GM12878 (cell line): Measurements from ENCODE around the gene RERE. TPM values are rescaled to one million over a fixed set of nuclear protein-coding genes. Genes with fewer than 3 reads are reported as not detected.
A peak's percentile ranks its signal among the peaks of the same experiment; 100 is the strongest.

ENCODE experiments used
- ATAC-seq: fragments of 200-7000 bp; cut with Tn5 transposase; 3 replicates; pipeline ENCODE4 v1.9.1; 2020; ENCODE audit warnings: mild to moderate bottlenecking, moderate library complexity
- BruUV-seq: library from RNA; stranded (reverse); fragments of 400-500 nt; replicated peaks from 2 replicates; lab custom pipeline; 2021; lab: Mats Ljungman, UMichigan
- CTCF ChIA-PET: fragments of 300-600 bp; sonication (Branson Sonifier 250); formaldehyde crosslinking; extraction: SDS; loops from one replicate; lab custom pipeline; 2021; ENCODE audit warnings: inconsistent platforms; lab: Yijun Ruan, JAX
- POLR2A ChIA-PET: fragments of 350-600 bp; formaldehyde crosslinking; extraction: SDS; loops from one replicate; lab custom pipeline; 2021; ENCODE audit warnings: inconsistent platforms; lab: Charles Lee
- RAD21 ChIA-PET: fragments of 300-600 bp; sonication (Branson Sonifier 250); formaldehyde crosslinking; loops from one replicate; lab custom pipeline; 2023; ENCODE audit warnings: antibody characterized with exemption; ENCODE audit not compliant: unreplicated experiment; lab: Charles Lee
- SMC1A ChIA-PET: fragments of 300-600 bp; sonication (Branson Sonifier 250); formaldehyde crosslinking; loops from one replicate; lab custom pipeline; 2023; ENCODE audit not compliant: unreplicated experiment, uncharacterized antibody; lab: Charles Lee
- DNase-seq: peaks from one replicate; pipeline ENCODE4 v3.0.0-alpha.2; 2011; ENCODE audit warnings: low read depth, low spot score
- FAIRE-seq: peaks from 3 replicates; lab custom pipeline; 2011; peaks lifted over from hg19 to GRCh38; lab: Jason Lieb, UNC
- H2AFZ ChIP-seq: 2 replicates; pipeline ENCODE4 v1.6.0; 2011; ENCODE audit warnings: low read depth, low read length, control low read depth; ENCODE audit not compliant: control insufficient read depth
- H3K27ac ChIP-seq: 2 replicates; pipeline ENCODE4 v1.5.1; 2011; ENCODE audit warnings: control low read depth; ENCODE audit not compliant: control insufficient read depth, insufficient read depth
- H3K27me3 ChIP-seq, 2 experiments: replicated peaks in 1 of 2; 2 replicates each; pipeline versions ENCODE4 v1.6.0 to v1.6.1; 2011; ENCODE audit warnings: low read length in 1 of 2; ENCODE audit not compliant: control insufficient read depth in 2 of 2, insufficient read depth in 2 of 2
- H3K36me3 ChIP-seq, 2 experiments: 2 replicates each; pipeline ENCODE4 v1.5.1; 2011; ENCODE audit warnings: low read length in 1 of 2; ENCODE audit not compliant: control insufficient read depth in 2 of 2, insufficient read depth in 2 of 2
- H3K4me1 ChIP-seq: 2 replicates; pipeline ENCODE4 v1.6.1; 2011; ENCODE audit warnings: mild to moderate bottlenecking, low read length, moderate library complexity, mixed read lengths; ENCODE audit not compliant: control insufficient read depth, insufficient read depth
- H3K4me2 ChIP-seq: 2 replicates; pipeline ENCODE4 v1.6.0; 2011; ENCODE audit warnings: control low read depth; ENCODE audit not compliant: control insufficient read depth, insufficient read depth
- H3K4me3 ChIP-seq: fragments of 200-600 bp; sonication (generic); 2 replicates; pipeline ENCODE4 v1.5.1; 2016
- H3K79me2 ChIP-seq: 2 replicates; pipeline ENCODE4 v1.6.0; 2011; ENCODE audit warnings: low read length; ENCODE audit not compliant: control insufficient read depth, insufficient read depth
- H3K9ac ChIP-seq: 2 replicates; pipeline ENCODE4 v1.8.0; 2011; ENCODE audit warnings: low read length, control low read depth, mixed read lengths; ENCODE audit not compliant: control insufficient read depth, insufficient read depth
- H3K9me3 ChIP-seq: replicated peaks from 3 replicates; pipeline ENCODE4 v1.5.1; 2011; ENCODE audit warnings: mild to moderate bottlenecking, low read length; ENCODE audit not compliant: control insufficient read depth, insufficient read depth
- H4K20me1 ChIP-seq: 2 replicates; pipeline ENCODE4 v1.6.0; 2011; ENCODE audit not compliant: control insufficient read depth, insufficient read depth
- BACH1 ChIP-seq: fragments of 450-650 bp; IDR thresholded peaks from 2 replicates; pipeline ENCODE4 v1.6.1; 2017; ENCODE audit warnings: mild to moderate bottlenecking, borderline replicate concordance
- GABPA ChIP-seq: IDR thresholded peaks from 2 replicates; pipeline ENCODE4 v1.6.1; 2014; ENCODE audit warnings: antibody characterized with exemption, low read depth, mild to moderate bottlenecking, inconsistent platforms
- MTA3 ChIP-seq: IDR thresholded peaks from 2 replicates; pipeline ENCODE4 v1.6.1; 2012; ENCODE audit warnings: low read length, inconsistent platforms, borderline replicate concordance
- POLR2AphosphoS5 ChIP-seq: IDR thresholded peaks from 2 replicates; pipeline ENCODE4 v1.6.1; 2011; ENCODE audit warnings: mild to moderate bottlenecking, low read length, inconsistent platforms
- SMARCA5 ChIP-seq: fragments of 450-650 bp; IDR thresholded peaks from 2 replicates; pipeline ENCODE4 v1.6.1; 2017; ENCODE audit warnings: mild to moderate bottlenecking
- WGBS: methylation state at CpG from one replicate; pipeline ENCODE4 v1.1.6; 2016; ENCODE audit warnings: low lambda C conversion rate; ENCODE audit not compliant: insufficient replicate concordance, insufficient coverage; ENCODE audit errors: missing lambda C conversion rate; 5-methylcytosine and 5-hydroxymethylcytosine counted together
- in situ Hi-C: fragments of 300-500 bp; cut with MboI; formaldehyde crosslinking; loops from 9 replicates; pipeline ENCODE4 v1.14.3; 2018; ENCODE audit warnings: mixed read lengths
- intact Hi-C: fragments of 100-400 bp; cut with micrococcal nuclease; formaldehyde crosslinking; loops from one replicate; pipeline ENCODE4 v1.14.2; 2022; ENCODE audit not compliant: unreplicated experiment
- polyA plus RNA-seq, 11 experiments: library from polyadenylated mRNA; depleted of rRNA in 4 of 11; unstranded in 6 of 11; stranded (reverse) in 5 of 11; fragments of >200 nt; fragmentation: Nextera tagmentation in 4 of 11; fragmentation: Illumina TruSeq in 1 of 11; extraction: Ambion mirVana in 4 of 11; extraction: Trizol in 1 of 11; gene quantifications; 1 replicate in 1 of 11; 2 replicates in 10 of 11; pipeline versions ENCODE4 v1.2.1 to v1.2.3, GENCODE V29; 2011 to 2016; ENCODE audit warnings: inconsistent platforms in 2 of 11, missing spikeins in 2 of 11, low read depth in 1 of 11
- total RNA-seq, 4 experiments: library from RNA; depleted of rRNA in 3 of 4; stranded (reverse); fragments of >200 nt in 3 of 4; fragmentation: Illumina TruSeq in 1 of 4; extraction: Trizol in 1 of 4; gene quantifications; 2 replicates each; pipeline versions ENCODE4 v1.2.1 to v1.2.3, GENCODE V29; 2013 to 2021
- TF ChIP-seq, protein P1 (sequence below): IDR thresholded peaks from 2 replicates; pipeline ENCODE4 v1.6.1; 2011; ENCODE audit warnings: low read depth, mild to moderate bottlenecking, low read length, moderate library complexity, borderline replicate concordance; ENCODE audit errors: extremely low read depth

RERE gene
- total and polyA plus RNA-seq, 10 of the 15 experiments (the other 5 are each of a cell fraction or from before 2014, with no cell fraction given), result 5.2 to 60.5 (median 20.2) TPM

DNA sequence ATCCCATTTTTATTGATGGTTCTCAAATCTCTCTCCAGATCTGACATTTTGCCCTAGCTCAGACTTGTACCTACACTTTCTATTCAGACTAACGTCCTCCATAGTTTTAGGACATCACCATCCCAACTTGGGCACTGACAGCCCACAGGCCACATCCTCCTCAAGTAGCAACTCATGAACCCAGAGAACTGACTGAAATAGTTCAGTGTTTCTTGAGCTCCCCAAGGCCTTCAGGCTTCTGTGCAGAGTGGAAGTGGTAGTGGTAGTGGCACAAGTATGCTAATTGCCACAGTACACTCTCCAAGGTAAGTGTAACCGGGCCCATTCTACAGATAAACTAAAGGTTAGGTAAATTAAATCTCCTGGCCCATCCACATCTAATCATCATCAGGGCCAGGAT lies 387.0 kb downstream of the RERE start:
- Histone ChIP-seq H4K20me1 (peaks cover 8% of the 10 kb centered on the region; the same call in 1 of the 2 replicates), H3K4me3 (no peak overlapping the region), H3K36me3 (no peaks in the 10 kb centered on the region; a peak in 1 of 4 replicates), H3K9me3 (no peaks in the 10 kb centered on the region), H3K9ac (no peak overlapping the region), H3K79me2 (no peaks in the 10 kb centered on the region; the same call in none of the 2 replicates), H3K4me1 (peaks cover 43% of the 10 kb centered on the region), H3K27ac (no peak overlapping the region), H2AFZ (no peak overlapping the region), H3K4me2 (peak overlapping the region; percentile 12; the same call in 1 of the 2 replicates), H3K27me3 (no peaks in the 10 kb centered on the region)
- no TSS peak for BruUV-seq
- ATAC-seq (peak; percentile 22), DNase-seq (no peak), FAIRE-seq (no peak)
- ChIA-PET RAD21 (interaction anchor here (0.5 to 4.3 kb wide), 4 partner anchors 21 to 1354 kb away, joined by 3 to 33 read pairs (median 4); no protein-coding TSS in a partner anchor), SMC1A (interaction anchor here (0.9 to 3.1 kb wide), 11 partner anchors 9 to 293 kb away, joined by 3 to 21 read pairs (median 4); no protein-coding TSS in a partner anchor), POLR2A (interaction anchor here (0.5 to 1.3 kb wide), 7 partner anchors 11 to 750 kb away, joined by 3 to 6 read pairs (median 3); no protein-coding TSS in a partner anchor), CTCF (interaction anchor here (0.5 to 3.2 kb wide), 12 partner anchors 9 to 418 kb away, joined by 3 to 15 read pairs (median 5); no protein-coding TSS in a partner anchor)
- TF ChIP-seq, protein P1, sequence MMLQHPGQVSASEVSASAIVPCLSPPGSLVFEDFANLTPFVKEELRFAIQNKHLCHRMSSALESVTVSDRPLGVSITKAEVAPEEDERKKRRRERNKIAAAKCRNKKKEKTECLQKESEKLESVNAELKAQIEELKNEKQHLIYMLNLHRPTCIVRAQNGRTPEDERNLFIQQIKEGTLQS, result no peak
- TF ChIP-seq SMARCA5, result no peak
- TF ChIP-seq GABPA, result no peak
- no peak for TF ChIP-seq BACH1
- no peak for TF ChIP-seq POLR2AphosphoS5
- no peak for TF ChIP-seq MTA3
- in situ Hi-C loops (no loop called here), intact Hi-C loops (no loop called here)
- 31% methylated on average over 2 of the region's 2 CpGs for WGBS
